Adipocyte (in vitro differentiated cells): ENCODE data around the gene KLHL29.
A peak's percentile ranks its signal among the peaks of the same experiment; 100 is the strongest.

ENCODE experiments used
- DNase-seq: peaks from one replicate; pipeline ENCODE4 v3.0.0-alpha.2; 2015; ENCODE audit warnings: low read depth
- H3K27me3 ChIP-seq: replicated peaks from 2 replicates; pipeline ENCODE4 v1.7.0; 2013; ENCODE audit warnings: mild to moderate bottlenecking, low read length, moderate library complexity; ENCODE audit not compliant: control insufficient read depth, insufficient read depth
- H3K36me3 ChIP-seq: 2 replicates; pipeline ENCODE4 v1.7.0; 2013; ENCODE audit warnings: low read length, mild to moderate bottlenecking, moderate library complexity; ENCODE audit not compliant: control insufficient read depth, insufficient read depth, severe bottlenecking
- H3K4me1 ChIP-seq: 2 replicates; pipeline ENCODE4 v1.7.0; 2013; ENCODE audit warnings: mild to moderate bottlenecking, low read length, moderate library complexity; ENCODE audit not compliant: control insufficient read depth, insufficient read depth
- H3K4me3 ChIP-seq: 2 replicates; pipeline ENCODE4 v1.7.0; 2013; ENCODE audit warnings: mild to moderate bottlenecking, low read length, moderate library complexity
- H3K9ac ChIP-seq: 2 replicates; pipeline ENCODE4 v1.7.0; 2013; ENCODE audit warnings: mild to moderate bottlenecking, low read length, moderate library complexity
- H3K9me3 ChIP-seq: 2 replicates; pipeline ENCODE4 v1.7.0; 2013; ENCODE audit warnings: mild to moderate bottlenecking, low read length, moderate library complexity; ENCODE audit not compliant: control insufficient read depth

Gene KLHL29

GRCh38 chr2:23594460-23594825, 209.5 kb downstream of the KLHL29 start:
- Histone ChIP-seq H3K4me3 (no peak overlapping the region), H3K36me3 (no peaks in the 10 kb centered on the region), H3K9me3 (no peaks in the 10 kb centered on the region), H3K9ac (no peak overlapping the region), H3K4me1 (peaks cover 5% of the 10 kb centered on the region), H3K27me3 (no peaks in the 10 kb centered on the region)
- DNase-seq: no peak

GRCh38 chr2:23595021-23595420, 210.0 kb downstream of the KLHL29 start:
- H3K27me3 ChIP-seq: no peaks in the 10 kb centered on the region
- no peaks in the 10 kb centered on the region for H3K36me3 ChIP-seq
- DNase-seq: no peak
- no peak overlapping the region for H3K9ac ChIP-seq
- no peaks in the 10 kb centered on the region for H3K4me1 ChIP-seq
- no peak overlapping the region for H3K4me3 ChIP-seq
- H3K9me3 ChIP-seq: no peaks in the 10 kb centered on the region

DNA sequence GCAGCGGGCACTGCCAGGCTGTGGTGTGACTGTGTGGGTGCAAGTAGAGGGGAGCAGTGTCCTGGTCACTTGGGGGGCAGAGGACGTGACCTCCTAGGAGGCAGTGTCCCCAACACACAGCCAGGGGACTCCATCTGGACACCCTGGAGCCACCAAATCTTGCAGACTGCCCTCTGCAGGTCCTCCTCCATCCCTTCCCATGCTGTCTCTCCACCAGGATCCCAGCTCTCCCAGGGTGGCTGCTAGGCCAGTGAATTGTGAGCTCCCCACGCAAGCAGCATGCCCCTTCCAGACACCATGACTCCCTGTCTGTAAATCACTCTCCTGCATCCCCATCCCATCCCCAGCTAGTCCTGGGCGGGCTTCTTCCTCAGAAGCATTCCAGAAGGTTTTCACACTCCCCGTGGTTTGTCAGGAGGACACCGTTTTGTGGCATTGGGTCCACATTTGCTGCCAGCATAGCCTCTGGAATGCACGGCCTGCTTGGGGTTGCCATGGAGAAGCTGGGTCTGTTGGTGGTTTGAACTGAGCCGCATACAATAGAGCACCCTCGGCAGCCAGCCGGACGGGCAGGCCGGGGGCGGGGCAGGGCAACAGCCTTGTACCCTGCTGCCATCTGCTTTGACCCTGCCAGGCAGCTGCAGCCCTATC, 210.7 kb downstream of the KLHL29 start:
- Histone ChIP-seq H3K9ac (no peak overlapping the region), H3K4me3 (no peak overlapping the region), H3K27me3 (no peaks in the 10 kb centered on the region), H3K4me1 (no peaks in the 10 kb centered on the region), H3K9me3 (no peaks in the 10 kb centered on the region), H3K36me3 (no peaks in the 10 kb centered on the region)
- peak; percentile 44 for DNase-seq

- no peaks in the 10 kb centered on the region for H3K36me3 ChIP-seq
- no peaks in the 10 kb centered on the region for H3K27me3 ChIP-seq
- DNase-seq: no peak
- no peak overlapping the region for H3K9ac ChIP-seq
- no peaks in the 10 kb centered on the region for H3K4me1 ChIP-seq
- H3K9me3 ChIP-seq: no peaks in the 10 kb centered on the region
- H3K4me3 ChIP-seq: no peak overlapping the region
These were observed 211.4 kb downstream of the KLHL29 start for GRCh38 chr2:23596316-23596885.

DNA sequence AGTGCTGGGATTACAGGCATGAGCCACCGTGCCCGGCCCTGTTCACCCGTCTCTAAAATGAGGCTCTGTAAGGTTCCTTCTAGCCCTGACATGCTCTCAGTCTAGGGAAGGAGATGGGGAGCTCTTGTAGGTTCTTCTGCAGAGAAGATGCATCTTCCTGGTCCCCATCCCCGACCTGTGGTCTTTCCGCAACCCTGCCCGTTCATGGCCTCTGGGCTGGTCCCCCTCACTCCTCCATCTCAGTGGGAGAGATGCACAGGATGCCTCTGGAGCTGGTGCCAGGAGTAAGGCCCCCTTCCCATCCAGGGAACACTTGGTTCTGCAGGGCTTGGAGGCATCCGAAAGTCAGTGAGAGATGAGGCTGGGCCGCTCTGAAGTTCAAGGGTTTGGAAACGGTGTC, 212.7 kb downstream of the KLHL29 start:
- Histone ChIP-seq H3K4me1 (peaks cover 1% of the 10 kb centered on the region), H3K9me3 (no peaks in the 10 kb centered on the region), H3K9ac (no peak overlapping the region), H3K36me3 (no peaks in the 10 kb centered on the region), H3K27me3 (no peaks in the 10 kb centered on the region), H3K4me3 (no peak overlapping the region)
- no peak for DNase-seq

- H3K9me3 ChIP-seq: no peaks in the 10 kb centered on the region
- no peak overlapping the region for H3K9ac ChIP-seq
- H3K36me3 ChIP-seq: no peaks in the 10 kb centered on the region
- no peaks in the 10 kb centered on the region for H3K27me3 ChIP-seq
- peaks cover 4% of the 10 kb centered on the region for H3K4me1 ChIP-seq
- no peak for DNase-seq
- no peak overlapping the region for H3K4me3 ChIP-seq
These were observed 214.0 kb downstream of the KLHL29 start for GRCh38 chr2:23599006-23599405.

GRCh38 chr2:23599667-23600066, 214.7 kb downstream of the KLHL29 start:
- Histone ChIP-seq H3K9ac (no peak overlapping the region), H3K9me3 (no peaks in the 10 kb centered on the region), H3K27me3 (no peaks in the 10 kb centered on the region), H3K36me3 (no peaks in the 10 kb centered on the region), H3K4me1 (peaks cover 4% of the 10 kb centered on the region), H3K4me3 (no peak overlapping the region)
- no peak for DNase-seq

- H3K4me3 ChIP-seq: no peak overlapping the region
- H3K36me3 ChIP-seq: no peaks in the 10 kb centered on the region
- no peak for DNase-seq
- peaks cover 4% of the 10 kb centered on the region for H3K4me1 ChIP-seq
- no peaks in the 10 kb centered on the region for H3K27me3 ChIP-seq
- H3K9ac ChIP-seq: no peak overlapping the region
- H3K9me3 ChIP-seq: no peaks in the 10 kb centered on the region
These were observed 215.4 kb downstream of the KLHL29 start for GRCh38 chr2:23600346-23600745.

DNA sequence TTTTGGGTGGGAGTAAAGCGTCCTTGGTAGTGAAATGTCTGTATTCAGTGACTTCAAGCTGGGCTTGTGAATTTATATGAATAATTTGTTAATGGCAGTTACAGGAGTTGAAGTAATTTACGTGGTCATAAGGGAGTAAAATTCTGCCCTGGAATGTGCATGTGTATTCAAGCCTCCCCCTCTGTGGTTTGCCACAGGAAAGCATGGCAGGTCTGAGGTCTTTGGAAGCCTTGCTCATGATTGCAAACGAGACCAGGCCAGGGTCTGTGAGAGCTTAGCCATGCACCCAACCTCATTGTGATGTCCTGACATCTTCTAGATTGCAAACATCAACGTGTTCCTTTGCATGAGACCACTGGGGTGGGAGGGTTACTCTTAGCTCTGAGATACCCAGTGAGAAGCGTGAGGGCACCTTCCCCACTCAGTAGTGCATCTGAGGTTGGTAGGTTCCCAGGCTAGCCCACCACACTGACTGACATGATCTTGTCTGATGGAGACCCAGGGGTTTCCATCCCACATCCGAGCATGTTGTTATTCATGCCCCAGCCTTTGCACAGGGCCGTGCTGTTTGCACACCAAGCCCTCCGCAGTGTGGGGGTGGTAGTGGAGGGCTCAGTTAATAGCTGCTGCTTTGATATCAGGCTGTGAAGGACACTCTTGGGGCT, 216.5 kb downstream of the KLHL29 start:
- Histone ChIP-seq H3K27me3 (no peaks in the 10 kb centered on the region), H3K9me3 (peaks cover under 1% of the 10 kb centered on the region), H3K4me1 (peaks cover 4% of the 10 kb centered on the region), H3K9ac (no peak overlapping the region), H3K36me3 (no peaks in the 10 kb centered on the region), H3K4me3 (no peak overlapping the region)
- DNase-seq: no peak

- no peaks in the 10 kb centered on the region for H3K27me3 ChIP-seq
- no peaks in the 10 kb centered on the region for H3K36me3 ChIP-seq
- no peak overlapping the region for H3K4me3 ChIP-seq
- DNase-seq: peak; percentile 90
- peaks cover 7% of the 10 kb centered on the region for H3K9me3 ChIP-seq
- H3K4me1 ChIP-seq: peaks cover 4% of the 10 kb centered on the region
- H3K9ac ChIP-seq: no peak overlapping the region
These were observed 217.1 kb downstream of the KLHL29 start for GRCh38 chr2:23602116-23602515.

GRCh38 chr2:23603156-23603555, 218.2 kb downstream of the KLHL29 start:
- peaks cover 4% of the 10 kb centered on the region for H3K4me1 ChIP-seq
- peaks cover 7% of the 10 kb centered on the region for H3K9me3 ChIP-seq
- H3K9ac ChIP-seq: no peak overlapping the region
- H3K36me3 ChIP-seq: no peaks in the 10 kb centered on the region
- H3K27me3 ChIP-seq: no peaks in the 10 kb centered on the region
- DNase-seq: no peak
- no peak overlapping the region for H3K4me3 ChIP-seq
